H54 (cell line): ENCODE data around the gene E4F1.
"Not testable (repeated sequence)": the region's sequence is repeated elsewhere in the genome, so short reads cannot be mapped to it uniquely, and the experiment has no call there.

ENCODE experiments used
- DNase-seq: peaks from one replicate; pipeline ENCODE4 v3.0.0; 2011; ENCODE audit warnings: low spot score, mixed read lengths; ENCODE audit not compliant: insufficient read length
- FAIRE-seq: peaks from 3 replicates; lab custom pipeline; 2011; peaks lifted over from hg19 to GRCh38; lab: Jason Lieb, UNC
- POLR2A ChIP-seq: IDR thresholded peaks from 2 replicates; pipeline ENCODE4 v1.6.1; 2011; ENCODE audit warnings: low read depth, mild to moderate bottlenecking, low read length

Gene E4F1

DNA sequence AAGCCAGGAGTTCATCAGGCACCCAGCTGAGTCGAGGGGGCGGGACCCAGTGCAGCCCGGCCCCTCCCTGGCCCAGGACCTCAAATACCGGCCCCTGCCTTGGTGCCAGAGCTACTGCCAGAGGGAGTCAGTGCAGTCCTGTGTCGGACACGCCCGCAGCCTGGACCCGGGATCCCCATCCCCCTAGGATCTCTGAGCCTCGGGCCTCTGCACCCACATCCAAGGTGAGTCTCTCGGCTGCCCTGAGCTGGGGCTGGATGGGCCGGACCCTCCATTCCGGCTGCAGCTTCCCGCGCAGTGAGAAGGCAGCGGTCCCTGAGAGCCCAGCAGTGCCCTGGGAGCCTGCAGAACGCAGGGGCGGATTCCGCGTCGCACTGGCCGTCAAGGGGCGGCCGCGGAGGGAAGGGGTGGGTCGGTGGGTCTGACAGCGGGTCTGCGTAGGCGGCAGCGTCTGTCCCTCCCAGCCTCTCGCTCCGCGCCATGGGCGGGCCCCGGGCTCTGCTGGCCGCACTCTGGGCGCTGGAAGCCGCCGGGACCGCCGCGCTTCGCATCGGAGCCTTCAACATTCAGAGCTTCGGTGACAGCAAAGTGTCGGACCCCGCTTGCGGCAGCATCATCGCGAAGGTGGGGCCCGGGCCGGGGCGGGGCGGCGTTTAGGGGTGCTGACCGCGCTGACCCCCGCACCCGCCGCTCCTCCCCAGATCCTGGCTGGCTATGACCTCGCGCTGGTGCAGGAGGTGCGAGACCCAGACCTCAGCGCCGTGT is 13.1 kb downstream of the E4F1 start, which contains the start of gene DNASE1L2:
DNASE1L2 (plus strand) TSS at position 108 of the 765 bp plus-strand sequence; CDS start at position 481, 373 bp downstream.
- FAIRE-seq = no peak
- no peak for DNase-seq
- TF ChIP-seq POLR2A = no peak

DNA sequence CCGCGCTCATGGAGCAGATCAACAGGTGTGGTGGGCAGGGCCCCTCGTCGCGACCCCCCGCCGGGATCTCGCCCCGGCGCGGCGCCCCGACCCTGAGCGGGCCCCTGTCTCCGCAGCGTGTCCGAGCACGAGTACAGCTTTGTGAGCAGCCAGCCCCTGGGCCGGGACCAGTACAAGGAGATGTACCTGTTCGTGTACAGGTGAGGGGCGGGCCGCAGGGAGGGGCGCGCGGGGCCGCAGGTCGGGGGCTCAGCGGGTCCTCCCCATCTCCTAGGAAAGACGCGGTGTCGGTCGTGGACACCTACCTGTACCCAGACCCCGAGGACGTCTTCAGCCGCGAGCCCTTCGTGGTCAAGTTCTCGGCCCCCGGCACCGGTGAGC is 13.7 kb downstream of the E4F1 start:
- FAIRE-seq (no peak), DNase-seq (no peak)
- TF ChIP-seq POLR2A = no peak

DNA sequence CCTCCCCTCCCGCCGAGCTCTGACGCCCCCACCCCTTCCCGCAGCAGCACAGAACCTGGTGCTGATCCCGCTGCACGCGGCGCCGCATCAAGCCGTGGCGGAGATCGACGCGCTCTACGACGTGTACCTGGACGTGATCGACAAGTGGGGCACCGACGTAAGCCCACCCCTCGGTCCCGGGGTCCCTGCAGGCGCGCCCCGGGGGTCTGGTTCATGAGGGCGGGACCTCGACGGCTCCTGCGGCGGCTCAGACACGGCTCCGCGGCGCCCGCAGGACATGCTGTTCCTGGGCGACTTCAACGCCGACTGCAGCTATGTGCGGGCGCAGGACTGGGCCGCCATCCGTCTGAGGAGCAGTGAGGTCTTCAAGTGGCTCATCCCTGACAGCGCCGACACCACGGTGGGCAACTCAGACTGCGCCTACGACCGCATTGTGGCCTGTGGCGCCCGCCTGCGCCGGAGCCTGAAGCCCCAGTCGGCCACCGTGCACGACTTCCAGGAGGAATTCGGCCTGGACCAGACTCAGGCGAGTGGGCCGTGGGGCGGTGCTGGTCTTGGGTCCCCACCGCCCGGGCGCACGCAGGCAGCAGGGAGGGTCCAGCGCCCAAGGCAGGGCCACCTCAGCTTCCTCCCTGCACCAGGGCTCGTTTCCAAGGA is 14.2 kb downstream of the E4F1 start:
- no peak for DNase-seq

GRCh38 chr16:2238150-2238837 is 14.9 kb downstream of the E4F1 start:
- FAIRE-seq = no peak
- TF ChIP-seq POLR2A = no peak
- no peak for DNase-seq

More for the DNA sequence above, 14.2 kb downstream of the E4F1 start:
- FAIRE-seq = no peak
- TF ChIP-seq POLR2A = no peak

DNA sequence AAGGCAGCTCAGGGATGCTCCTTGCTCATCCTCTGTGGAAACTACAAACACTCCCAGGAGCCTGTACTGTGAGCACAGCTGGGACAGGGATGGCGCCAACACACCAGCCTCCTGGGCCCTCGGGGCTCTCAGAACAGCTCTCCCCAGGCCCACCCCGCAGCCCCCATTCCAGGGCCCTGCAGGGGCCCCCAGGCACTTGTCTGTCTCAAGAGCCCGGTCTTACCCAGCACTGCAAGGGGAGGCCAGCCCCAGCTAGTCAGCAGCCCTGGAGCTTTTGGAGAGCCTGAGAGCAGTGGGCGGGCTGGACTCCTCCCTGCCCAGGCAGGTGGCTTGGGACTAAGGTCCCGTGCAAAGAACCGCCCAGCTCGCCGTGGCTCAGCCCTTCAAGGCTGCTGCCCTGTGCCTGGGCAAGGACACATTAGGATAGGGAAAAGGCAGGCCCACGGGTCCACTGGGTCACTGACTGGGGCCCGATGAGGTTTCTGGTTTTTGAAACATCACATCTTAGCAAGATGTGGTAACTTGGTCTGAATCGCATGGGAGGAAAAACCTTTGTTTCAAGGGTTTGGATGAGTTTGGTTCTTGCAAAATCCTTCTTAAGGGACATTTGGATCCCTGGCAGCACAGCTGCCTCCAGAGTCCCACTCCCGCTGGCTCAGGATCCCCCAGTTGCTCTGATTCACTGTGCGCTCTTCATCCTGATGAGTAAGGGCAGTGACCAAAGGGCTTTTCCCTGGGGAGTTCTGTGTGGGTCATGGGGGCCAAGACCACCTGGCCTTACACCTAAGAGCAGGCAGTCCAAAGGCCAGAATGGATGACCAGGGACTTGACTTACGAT is 15.7 kb downstream of the E4F1 start:
- no peak for TF ChIP-seq POLR2A
- no peak for FAIRE-seq
- no peak for DNase-seq

GRCh38 chr16:2240331-2240730 is 16.9 kb downstream of the E4F1 start:
- FAIRE-seq, DNase-seq: not testable (repeated sequence)

GRCh38 chr16:2242598-2242997 is 19.2 kb downstream of the E4F1 start:
- TF ChIP-seq POLR2A = no peak
- DNase-seq = no peak
- FAIRE-seq = no peak

GRCh38 chr16:2243031-2243528 is 19.7 kb downstream of the E4F1 start:
- no peak for FAIRE-seq
- DNase-seq = no peak
- TF ChIP-seq POLR2A = no peak

DNA sequence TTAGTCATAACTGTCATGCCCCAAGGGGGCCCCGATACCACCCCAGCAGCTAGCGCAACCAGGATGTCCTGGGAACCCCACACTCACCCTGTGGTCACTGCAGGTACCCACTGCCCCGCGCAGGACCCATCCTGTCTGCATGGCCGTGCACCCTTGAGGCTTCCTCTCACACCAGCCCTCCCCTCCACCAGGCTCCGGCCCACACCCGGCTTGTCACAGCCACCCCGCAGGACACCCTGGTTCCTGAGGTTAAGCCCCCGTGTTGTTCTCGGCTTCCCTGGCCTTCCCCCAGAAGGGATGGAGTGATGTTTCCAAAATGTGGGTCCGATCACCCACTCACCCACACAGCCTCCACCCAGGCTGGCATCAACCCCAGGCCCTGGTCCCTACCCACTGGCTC is 20.4 kb downstream of the E4F1 start:
- no peak for FAIRE-seq

DNA sequence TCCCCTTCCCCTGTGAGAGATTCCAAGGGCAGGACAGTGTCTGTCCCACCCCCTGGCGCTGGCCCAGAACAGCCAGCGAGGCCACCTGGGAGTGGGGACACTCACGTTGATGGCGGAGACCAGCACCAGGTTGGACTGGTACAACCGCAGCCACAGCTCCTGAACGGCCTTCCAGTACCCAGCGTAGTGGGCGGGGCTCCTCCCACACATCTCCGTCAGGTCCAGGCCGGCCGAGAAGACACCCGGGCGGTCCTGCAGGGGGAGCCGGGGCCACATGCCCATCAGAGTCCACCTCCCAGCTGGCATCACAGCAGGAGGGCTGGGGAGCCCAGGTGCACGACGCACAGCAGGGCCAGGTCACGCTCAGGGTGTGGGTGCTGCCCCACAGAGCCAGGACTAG is 20.9 kb downstream of the E4F1 start:
- FAIRE-seq (no peak), DNase-seq (no peak)
- TF ChIP-seq POLR2A = no peak

More for the DNA sequence above, 20.4 kb downstream of the E4F1 start:
- TF ChIP-seq POLR2A = no peak
- DNase-seq = no peak

- no peak for FAIRE-seq
- DNase-seq = no peak
- TF ChIP-seq POLR2A = no peak
These were observed 21.8 kb downstream of the E4F1 start for GRCh38 chr16:2244926-2245795.

DNA sequence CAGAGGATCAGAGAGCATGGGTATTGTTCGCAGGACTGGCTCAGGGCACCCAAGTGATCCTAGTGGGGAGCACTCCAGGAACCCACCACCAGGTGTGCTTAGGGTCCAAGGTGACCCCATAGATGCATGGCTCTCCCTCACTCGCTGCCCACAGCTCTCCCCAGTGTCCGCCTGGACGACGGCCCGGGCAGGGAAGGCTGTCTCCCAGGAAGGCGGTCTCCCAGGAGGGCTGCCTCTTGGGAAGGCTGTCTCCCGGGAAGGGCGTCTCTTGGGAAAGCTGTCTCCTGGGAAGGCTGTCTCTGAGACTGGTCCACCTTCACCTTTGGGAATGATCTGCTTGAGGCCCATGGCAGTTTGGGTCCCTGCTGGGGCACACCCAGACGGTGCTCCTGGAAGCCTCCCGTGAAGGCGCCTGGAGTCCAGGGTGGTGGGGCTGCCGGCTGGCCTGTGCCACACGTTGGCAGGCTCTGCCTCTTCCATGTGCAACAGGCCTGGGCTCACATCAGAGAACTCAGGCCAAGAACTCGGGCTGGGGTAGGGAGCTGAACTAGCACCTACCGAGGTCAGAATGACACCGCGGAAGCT is 23.0 kb downstream of the E4F1 start:
- no peak for FAIRE-seq
- DNase-seq = no peak
- no peak for TF ChIP-seq POLR2A
